Endodermal cell (in vitro differentiated cells): ENCODE data around the gene SUPT20HL2. TPM values are rescaled to one million over a fixed set of nuclear protein-coding genes. Genes with fewer than 3 reads are reported as not detected.

ENCODE experiments used
- DNase-seq: peaks from one replicate; pipeline ENCODE4 v3.0.0-alpha.2; 2017
- H3K27ac ChIP-seq: 2 replicates; pipeline ENCODE4 v1.5.1; 2013; ENCODE audit warnings: mild to moderate bottlenecking, low read depth, low read length, moderate library complexity
- H3K27me3 ChIP-seq: 2 replicates; pipeline ENCODE4 v1.6.1; 2013; ENCODE audit warnings: mild to moderate bottlenecking, low read length, moderate library complexity; ENCODE audit not compliant: insufficient read depth, control insufficient read depth, poor library complexity, severe bottlenecking
- H3K36me3 ChIP-seq: 2 replicates; pipeline ENCODE4 v1.7.0; 2013; ENCODE audit warnings: mild to moderate bottlenecking, low read length, moderate library complexity; ENCODE audit not compliant: control insufficient read depth, insufficient read depth
- H3K4me1 ChIP-seq: one replicate; pipeline ENCODE4 v1.7.0; 2013; ENCODE audit warnings: low read length; ENCODE audit not compliant: control insufficient read depth, insufficient read depth
- H3K4me3 ChIP-seq: 2 replicates; pipeline ENCODE4 v1.5.1; 2013; ENCODE audit warnings: mild to moderate bottlenecking, low read length, moderate library complexity
- H3K9ac ChIP-seq: 2 replicates; pipeline ENCODE4 v1.6.1; 2013; ENCODE audit warnings: mild to moderate bottlenecking, low read length, moderate library complexity; ENCODE audit not compliant: poor library complexity, severe bottlenecking; ENCODE audit errors: extremely low read depth
- H3K9me3 ChIP-seq: 2 replicates; pipeline ENCODE4 v1.6.1; 2013; ENCODE audit warnings: mild to moderate bottlenecking, low read length, moderate library complexity; ENCODE audit not compliant: control insufficient read depth
- H3K27ac Mint-ChIP-seq: 2 replicates; pipeline ENCODE4 v1.8.0; 2020; ENCODE audit warnings: mixed read lengths
- H3K27me3 Mint-ChIP-seq: 2 replicates; pipeline ENCODE4 v1.8.0; 2021; ENCODE audit warnings: mild to moderate bottlenecking, mixed read lengths; ENCODE audit not compliant: insufficient read depth
- H3K36me3 Mint-ChIP-seq: 2 replicates; pipeline ENCODE4 v1.8.0; 2020; ENCODE audit warnings: low read depth, mixed read lengths
- H3K4me1 Mint-ChIP-seq: 2 replicates; pipeline ENCODE4 v1.8.0; 2020; ENCODE audit warnings: mixed read lengths
- H3K4me3 Mint-ChIP-seq: 2 replicates; pipeline ENCODE4 v1.8.0; 2020; ENCODE audit warnings: mild to moderate bottlenecking, moderate library complexity, mixed read lengths
- H3K9me3 Mint-ChIP-seq: 2 replicates; pipeline ENCODE4 v1.8.0; 2020; ENCODE audit warnings: mild to moderate bottlenecking, mixed read lengths
- CTCF ChIP-seq: fragments of 200-600 bp; sonication (generic); conservative IDR thresholded peaks from 2 replicates; pipeline ENCODE4 v1.5.0; 2021; ENCODE audit warnings: antibody characterized with exemption, mild to moderate bottlenecking
- WGBS, 2 experiments: methylation state at CpG; one replicate each; pipeline versions ENCODE4 v1.1.5 to v1.1.7; 2013; ENCODE audit warnings: missing lambda C conversion rate in 2 of 2, mixed read lengths in 1 of 2; ENCODE audit not compliant: insufficient coverage in 1 of 2, insufficient read length in 1 of 2; 5-methylcytosine and 5-hydroxymethylcytosine counted together
- total RNA-seq, 2 donors: library from RNA; stranded (reverse); fragmentation: NEBNext Ultra II Directional in 1 of 2; extraction: Animal tissue kit (Norgen Biotek cat#: 25700) in 1 of 2; gene quantifications; 2 replicates in 1 of 2; 3 replicates in 1 of 2; pipeline ENCODE4 v1.2.1, GENCODE V29; 2021

Gene SUPT20HL2
- total RNA-seq, 2 donors from 2014 or later, result not detected

- no peak overlapping the region for H3K27ac Mint-ChIP-seq
Observed at GRCh38 chrX:24276015-24276414, 37.9 kb downstream of the SUPT20HL2 start.

GRCh38 chrX:24271262-24271661 is 42.6 kb downstream of the SUPT20HL2 start:
- Histone ChIP-seq H3K4me1 (no peaks in the 10 kb centered on the region), H3K36me3 (no peaks in the 10 kb centered on the region), H3K27ac (no peak overlapping the region), H3K27me3 (no peaks in the 10 kb centered on the region), H3K9me3 (no peaks in the 10 kb centered on the region), H3K9ac (no peak overlapping the region), H3K4me3 (no peak overlapping the region)
- Mint-ChIP-seq H3K36me3 (no peaks in the 10 kb centered on the region), H3K9me3 (no peaks in the 10 kb centered on the region), H3K4me1 (no peaks in the 10 kb centered on the region), H3K27ac (no peak overlapping the region), H3K27me3 (no peaks in the 10 kb centered on the region), H3K4me3 (no peak overlapping the region)
- TF ChIP-seq CTCF, result no peak
- no peak for DNase-seq

More at GRCh38 chrX:24276015-24276414, 37.9 kb downstream of the SUPT20HL2 start:
- Histone ChIP-seq H3K4me1 (no peaks in the 10 kb centered on the region), H3K27ac (no peak overlapping the region), H3K9me3 (no peaks in the 10 kb centered on the region), H3K4me3 (no peak overlapping the region), H3K27me3 (no peaks in the 10 kb centered on the region), H3K9ac (no peak overlapping the region), H3K36me3 (no peaks in the 10 kb centered on the region)
- no peak for TF ChIP-seq CTCF
- H3K4me3 Mint-ChIP-seq, result no peak overlapping the region
- H3K27me3 Mint-ChIP-seq, result no peaks in the 10 kb centered on the region
- peaks cover 6% of the 10 kb centered on the region for H3K4me1 Mint-ChIP-seq
- WGBS, 2 experiments, result 97 to 100% methylated on average over 1 to 3 of the region's 5 CpGs
- H3K9me3 Mint-ChIP-seq, result no peaks in the 10 kb centered on the region
- no peak for DNase-seq
- H3K36me3 Mint-ChIP-seq, result no peaks in the 10 kb centered on the region

- Mint-ChIP-seq H3K27me3 (no peaks in the 10 kb centered on the region), H3K4me1 (no peaks in the 10 kb centered on the region), H3K27ac (no peak overlapping the region), H3K4me3 (no peak overlapping the region), H3K36me3 (no peaks in the 10 kb centered on the region), H3K9me3 (no peaks in the 10 kb centered on the region)
- no peak overlapping the region for H3K27ac ChIP-seq
- H3K4me3 ChIP-seq, result no peak overlapping the region
- WGBS, 2 experiments, result 94 to 95% methylated on average over 3 of the region's 5 CpGs
- no peak overlapping the region for H3K9ac ChIP-seq
- no peaks in the 10 kb centered on the region for H3K27me3 ChIP-seq
- H3K4me1 ChIP-seq, result no peaks in the 10 kb centered on the region
- TF ChIP-seq CTCF, result no peak
- no peaks in the 10 kb centered on the region for H3K36me3 ChIP-seq
- no peaks in the 10 kb centered on the region for H3K9me3 ChIP-seq
- DNase-seq, result no peak
Observed at GRCh38 chrX:24268786-24269185, 45.1 kb downstream of the SUPT20HL2 start.
